ENCODE data around the gene ZSWIM6.

- TF ChIP-seq CTCF (conservative IDR thresholded peaks at IDR 0.05 in 1 of 2, IDR thresholded peaks at IDR 0.05 in 1 of 2; ENCODE audit: extremely low read depth in 1 of 2, insufficient read depth in 1 of 2, low read depth in 1 of 2, low read length in 2 of 2) (no peak), EZH2 (IDR thresholded peaks at IDR 0.05; ENCODE audit: borderline replicate concordance, low read length) (no peak)
Observed at GRCh38 chr5:61333954-61334867, 2.2 kb downstream of the ZSWIM6 start.

Data from mammary epithelial cell (primary cell).